Adrenal gland (tissue), 12 donors: ENCODE data around the gene GMDS. TPM values are rescaled to one million over a fixed set of nuclear protein-coding genes. Genes with fewer than 3 reads are reported as not detected.

Source experiments
- DNase-seq, 7 donors: peaks; one replicate each; pipeline ENCODE4 v3.0.0-alpha.2; 2019 to 2020
- H3K27ac ChIP-seq, 5 donors: fragments of 200-600 bp; sonication (generic) in 4 of 5; 1 replicate in 3 of 5; 2 replicates in 2 of 5; pipeline versions ENCODE4 v1.5.1 to v1.8.0; 2016 to 2020; ENCODE audit warnings: mild to moderate bottlenecking in 1 of 5
- H3K27me3 ChIP-seq: fragments of 200-600 bp; 2 replicates; pipeline ENCODE4 v1.8.0; 2021
- H3K36me3 ChIP-seq, 2 donors: fragments of 200-600 bp; replicated peaks in 1 of 2; 1 replicate in 1 of 2; 2 replicates in 1 of 2; pipeline versions ENCODE4 v1.5.1 to v1.8.0; 2018 to 2022
- H3K4me1 ChIP-seq, 2 donors: fragments of 200-600 bp; replicated peaks in 1 of 2; 1 replicate in 1 of 2; 2 replicates in 1 of 2; pipeline versions ENCODE4 v1.5.1 to v1.8.0; 2018 to 2021
- H3K4me3 ChIP-seq, 4 donors: fragments of 200-600 bp; sonication (generic) in 3 of 4; one replicate each; pipeline ENCODE4 v1.5.1; 2016 to 2018
- H3K9me3 ChIP-seq, 3 donors: fragments of 200-600 bp; sonication (generic) in 1 of 3; replicated peaks in 1 of 3; 1 replicate in 2 of 3; 2 replicates in 1 of 3; pipeline versions ENCODE4 v1.5.1 to v1.8.0; 2016 to 2021
- CTCF ChIP-seq, 6 experiments: fragments of 450-650 bp in 4 of 6; fragments of 200-600 bp in 2 of 6; sonication (generic) in 1 of 6; IDR thresholded peaks; 1 replicate in 5 of 6; 2 replicates in 1 of 6; pipeline versions ENCODE4 v1.5.1 to v1.8.0; 2016 to 2021; ENCODE audit warnings: antibody characterized with exemption in 6 of 6, mild to moderate bottlenecking in 2 of 6, moderate library complexity in 1 of 6
- POLR2A ChIP-seq, 2 donors: fragments of 450-650 bp; IDR thresholded peaks; one replicate each; pipeline ENCODE4 v1.6.1; 2017; ENCODE audit warnings: antibody characterized with exemption in 2 of 2, mild to moderate bottlenecking in 2 of 2, moderate library complexity in 1 of 2
- WGBS, 4 donors: extraction: QIAGEN DNeasy Blood & Tissue Kit in 2 of 4; methylation state at CpG; one replicate each; pipeline versions ENCODE4 v1.1.5 to v1.1.7; 2013 to 2017; 5-methylcytosine and 5-hydroxymethylcytosine counted together
- intact Hi-C, 2 donors: fragments of 100-400 bp; cut with DNase I; formaldehyde crosslinking; loops; one replicate each; pipeline versions ENCODE4 v1.14.1 to v1.15.0; 2022 to 2023
- polyA plus RNA-seq, 3 donors: library from polyadenylated mRNA; stranded (reverse); fragments of 200-250 nt in 2 of 3; fragments of 350-450 nt in 1 of 3; fragmentation: Illumina TruSeq in 1 of 3; extraction: RNeasy Lipid Tissue Mini Kit (QIAGEN cat#74804) in 1 of 3; gene quantifications; one replicate each; pipeline ENCODE4 v1.2.3, GENCODE V29; 2013 to 2014
- total RNA-seq, 9 donors: library from RNA; depleted of rRNA in 4 of 9; stranded (reverse); fragments of >200 nt in 4 of 9; fragments of 120-200 nt in 1 of 9; fragmentation: NEBNext Ultra II Directional in 1 of 9; extraction: Animal tissue kit (Norgen Biotek cat#: 25700) in 1 of 9; gene quantifications; one replicate each; pipeline versions ENCODE4 v1.1.0 to v1.2.4, GENCODE V29; 2013 to 2023
- donor health status: healthy with polysubstance abuse.
- donor health status: Bipolar disorder and iron deficiency.
- donor health status: DM: yes; HTN: yes; CAD: no.
- donor health status: DM: no; HTN: no; CAD: no.
- donor health status: DM: no; HTN: no; CAD: no.
- donor health status: DM: yes; HTN: yes; CAD: no.

GMDS gene
- total and polyA plus RNA-seq, 12 donors, result 8.5 to 39.2 (median 15.2) TPM

- Histone ChIP-seq H3K36me3 (no peaks in the 10 kb centered on the region), H3K9me3 (no peaks in the 10 kb centered on the region), H3K4me1 (no peaks in the 10 kb centered on the region), H3K4me3 (no peak overlapping the region), H3K27me3 (no peaks in the 10 kb centered on the region), H3K27ac (no peak overlapping the region)
- DNase-seq, result no peak
- intact Hi-C loops, result no loop called here
- WGBS, 4 donors, result 91 to 97% (median 94%) methylated on average over 2 of the region's 2 CpGs
- TF ChIP-seq CTCF (IDR thresholded peaks at IDR 0.05) (no peak), POLR2A (IDR thresholded peaks at IDR 0.05) (no peak)
Measured at GRCh38 chr6:1949538-1949937, 295.9 kb downstream of the GMDS start.

- no peak overlapping the region for H3K4me3 ChIP-seq
- no peak overlapping the region for H3K27ac ChIP-seq
- H3K27me3 ChIP-seq, result no peaks in the 10 kb centered on the region
- no peaks in the 10 kb centered on the region for H3K36me3 ChIP-seq
- TF ChIP-seq POLR2A (IDR thresholded peaks at IDR 0.05), result no peak
- WGBS, 4 donors, result 94 to 97% (median 95%) methylated on average over 4 of the region's 4 CpGs
- no peaks in the 10 kb centered on the region for H3K9me3 ChIP-seq
- H3K4me1 ChIP-seq, result no peaks in the 10 kb centered on the region
- intact Hi-C loops, result no loop called here
- DNase-seq, result no peak
Measured at GRCh38 chr6:1947922-1948321, 297.5 kb downstream of the GMDS start.

- Histone ChIP-seq H3K27me3 (no peaks in the 10 kb centered on the region), H3K36me3 (no peaks in the 10 kb centered on the region), H3K4me1 (no peaks in the 10 kb centered on the region), H3K27ac (no peak overlapping the region), H3K9me3 (no peaks in the 10 kb centered on the region), H3K4me3 (no peak overlapping the region)
- WGBS, 4 donors, result 86 to 94% (median 91%) methylated on average over 3 of the region's 3 CpGs
- no peak for TF ChIP-seq CTCF (IDR thresholded peaks at IDR 0.05)
- TF ChIP-seq POLR2A (IDR thresholded peaks at IDR 0.05), result no peak
- intact Hi-C loops, result no loop called here
- DNase-seq, result no peak
Measured at GRCh38 chr6:1946583-1946982, 298.8 kb downstream of the GMDS start.

- WGBS, 4 donors, result 85 to 91% (median 88%) methylated on average over 9 of the region's 9 CpGs
- Histone ChIP-seq H3K36me3 (no peaks in the 10 kb centered on the region), H3K4me3 (no peak overlapping the region), H3K27me3 (no peaks in the 10 kb centered on the region), H3K9me3 (no peaks in the 10 kb centered on the region), H3K4me1 (no peaks in the 10 kb centered on the region), H3K27ac (no peak overlapping the region)
- DNase-seq, result no peak
- TF ChIP-seq CTCF (IDR thresholded peaks at IDR 0.05), result no peak
- TF ChIP-seq POLR2A (IDR thresholded peaks at IDR 0.05), result no peak
- intact Hi-C loops, result no loop called here
Measured at GRCh38 chr6:1945235-1945832, 300.1 kb downstream of the GMDS start.

GRCh38 chr6:1942834-1943233 lies 302.6 kb downstream of the GMDS start:
- TF ChIP-seq POLR2A (IDR thresholded peaks at IDR 0.05) (no peak), CTCF (IDR thresholded peaks at IDR 0.05) (no peak)
- intact Hi-C loops, result no loop called here
- Histone ChIP-seq H3K27me3 (no peaks in the 10 kb centered on the region), H3K36me3 (no peaks in the 10 kb centered on the region), H3K9me3 (no peaks in the 10 kb centered on the region), H3K4me3 (no peak overlapping the region), H3K27ac (no peak overlapping the region), H3K4me1 (no peaks in the 10 kb centered on the region)
- 95 to 99% (median 98%) methylated on average over 6 of the region's 6 CpGs for WGBS, 4 donors
- DNase-seq, result no peak
